DND-41 (cell line): ENCODE results near the gene DUOXA2.

Source experiments
- EZH2 ChIP-seq: IDR thresholded peaks from 3 replicates; pipeline ENCODE4 v1.6.1; 2012; ENCODE audit warnings: borderline replicate concordance, low read depth, mild to moderate bottlenecking, moderate library complexity, low read length, inconsistent platforms; ENCODE audit not compliant: severe bottlenecking
- TF ChIP-seq, protein P1 (sequence below): IDR thresholded peaks from 2 replicates; pipeline ENCODE4 v1.5.1; 2012; ENCODE audit warnings: borderline replicate concordance, low read length, moderate library complexity, mild to moderate bottlenecking; ENCODE audit not compliant: poor library complexity, severe bottlenecking; ENCODE audit errors: extremely low read depth

DNA sequence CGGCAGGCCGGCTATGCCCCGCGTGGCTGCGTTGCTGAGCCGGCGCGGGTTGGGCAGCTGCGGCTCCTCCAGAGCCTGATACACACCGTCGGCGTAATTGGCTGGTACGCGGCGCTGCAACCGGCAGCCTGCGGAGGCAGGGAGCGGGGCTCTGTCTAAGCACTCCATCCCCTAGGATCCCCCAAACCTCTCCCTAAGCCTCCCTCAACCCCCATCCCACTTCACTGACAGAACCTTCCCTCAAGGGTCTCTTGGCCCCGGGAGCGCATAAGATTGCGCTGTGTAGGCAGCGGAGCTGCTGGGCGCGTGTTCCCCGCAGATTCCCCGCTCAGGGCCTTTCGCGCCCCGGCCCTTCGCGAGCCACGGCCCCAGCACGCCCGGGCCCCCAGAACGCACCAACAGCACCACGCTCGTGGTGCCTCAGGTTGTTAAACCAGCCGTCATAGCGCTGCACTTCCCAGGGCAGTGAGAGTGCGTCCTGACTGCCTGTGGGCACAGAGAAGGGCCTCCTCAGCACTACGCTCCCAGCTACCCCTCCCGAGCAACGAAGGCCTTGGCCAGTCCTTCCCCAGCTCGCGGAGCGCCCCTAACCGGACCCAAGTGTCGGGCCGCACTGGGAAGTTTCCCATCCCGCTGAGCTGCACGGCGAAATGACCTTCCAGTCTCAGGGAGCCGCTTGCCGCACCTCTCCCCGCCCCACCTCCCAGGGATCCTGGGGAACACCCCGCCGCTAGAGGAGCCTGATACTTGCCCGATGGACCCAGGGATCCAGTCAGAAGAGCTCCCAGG is 1.3 kb upstream of the DUOXA2 start:
- TF ChIP-seq, protein P1, sequence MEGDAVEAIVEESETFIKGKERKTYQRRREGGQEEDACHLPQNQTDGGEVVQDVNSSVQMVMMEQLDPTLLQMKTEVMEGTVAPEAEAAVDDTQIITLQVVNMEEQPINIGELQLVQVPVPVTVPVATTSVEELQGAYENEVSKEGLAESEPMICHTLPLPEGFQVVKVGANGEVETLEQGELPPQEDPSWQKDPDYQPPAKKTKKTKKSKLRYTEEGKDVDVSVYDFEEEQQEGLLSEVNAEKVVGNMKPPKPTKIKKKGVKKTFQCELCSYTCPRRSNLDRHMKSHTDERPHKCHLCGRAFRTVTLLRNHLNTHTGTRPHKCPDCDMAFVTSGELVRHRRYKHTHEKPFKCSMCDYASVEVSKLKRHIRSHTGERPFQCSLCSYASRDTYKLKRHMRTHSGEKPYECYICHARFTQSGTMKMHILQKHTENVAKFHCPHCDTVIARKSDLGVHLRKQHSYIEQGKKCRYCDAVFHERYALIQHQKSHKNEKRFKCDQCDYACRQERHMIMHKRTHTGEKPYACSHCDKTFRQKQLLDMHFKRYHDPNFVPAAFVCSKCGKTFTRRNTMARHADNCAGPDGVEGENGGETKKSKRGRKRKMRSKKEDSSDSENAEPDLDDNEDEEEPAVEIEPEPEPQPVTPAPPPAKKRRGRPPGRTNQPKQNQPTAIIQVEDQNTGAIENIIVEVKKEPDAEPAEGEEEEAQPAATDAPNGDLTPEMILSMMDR, result no peak
- TF ChIP-seq EZH2, result no peak
